Pancreas (tissue), 10 donors: ENCODE data around the gene EDN1. TPM values are rescaled to one million over a fixed set of nuclear protein-coding genes. Genes with fewer than 3 reads are reported as not detected.

Source experiments
- ATAC-seq, 4 donors: fragments of 200-7000 bp; cut with Tn5 transposase; one replicate each; pipeline versions ENCODE4 v1.8.0 to v1.9.1; 2020; ENCODE audit warnings: mild to moderate bottlenecking in 4 of 4, moderate library complexity in 4 of 4
- DNase-seq, 6 donors: peaks; one replicate each; pipeline ENCODE4 v3.0.0-alpha.2; 2020
- FAIRE-seq: peaks from 2 replicates; lab custom pipeline; 2012; peaks lifted over from hg19 to GRCh38; lab: Jason Lieb, UNC
- H3K27ac ChIP-seq, 4 donors: fragments of 200-600 bp; sonication (generic); 1 replicate in 3 of 4; 2 replicates in 1 of 4; pipeline versions ENCODE4 v1.5.0 to v1.8.0; 2020
- H3K27me3 ChIP-seq, 4 donors: fragments of 200-600 bp; one replicate each; pipeline ENCODE4 v1.8.0; 2021
- H3K36me3 ChIP-seq, 3 donors: fragments of 200-600 bp; sonication (generic) in 1 of 3; one replicate each; pipeline versions ENCODE4 v1.5.0 to v1.8.0; 2020 to 2021
- H3K4me1 ChIP-seq, 3 donors: fragments of 200-600 bp; one replicate each; pipeline ENCODE4 v1.8.0; 2021
- H3K4me3 ChIP-seq, 4 donors: fragments of 200-600 bp; sonication (generic) in 2 of 4; one replicate each; pipeline versions ENCODE4 v1.5.0 to v1.8.0; 2020 to 2021
- H3K9me3 ChIP-seq, 4 donors: fragments of 200-600 bp; one replicate each; pipeline ENCODE4 v1.8.0; 2021
- WGBS, 2 donors: extraction: QIAGEN DNeasy Blood & Tissue Kit; methylation state at CpG; one replicate each; pipeline ENCODE4 v1.1.7; 2013; 5-methylcytosine and 5-hydroxymethylcytosine counted together
- intact Hi-C, 3 donors: fragments of 100-400 bp; cut with DNase I; formaldehyde crosslinking; loops; one replicate each; pipeline versions ENCODE4 v1.11.1 to v1.14.2; 2022
- polyA plus RNA-seq, 2 donors: library from polyadenylated mRNA; stranded (reverse); fragments of 200-250 nt; gene quantifications; one replicate each; pipeline ENCODE4 v1.2.3, GENCODE V29; 2013
- total RNA-seq, 6 donors: library from RNA; stranded (reverse); fragmentation: NEBNext Ultra II Directional in 4 of 6; extraction: Animal tissue kit (Norgen Biotek cat#: 25700) in 4 of 6; gene quantifications; one replicate each; pipeline versions ENCODE4 v1.2.1 to v1.2.4, GENCODE V29; 2021 to 2023
- TF ChIP-seq, protein P1 (sequence below), 4 donors: fragments of 200-600 bp; sonication (generic) in 3 of 4; IDR thresholded peaks; one replicate each; pipeline versions ENCODE4 v1.5.0 to v1.8.0; 2021; ENCODE audit warnings: antibody characterized with exemption in 4 of 4
- donor health status: healthy with polysubstance abuse.
- donor health status: DM: no; HTN: no; CAD: no; lungs with moderate emphysema.
- donor health status: DM: no; HTN: no; CAD: no.
- donor health status: control.
- donor health status: control.
- donor health status: Bipolar disorder and iron deficiency.
- donor health status: DM: yes; HTN: yes; CAD: no.
- donor health status: DM: no; HTN: no; CAD: no.
- donor health status: DM: no; HTN: no; CAD: no.
- donor health status: DM: yes; HTN: yes; CAD: no.

Gene EDN1
- total and polyA plus RNA-seq, 8 donors, result 2.4 to 16.0 (median 5.0) TPM

DNA sequence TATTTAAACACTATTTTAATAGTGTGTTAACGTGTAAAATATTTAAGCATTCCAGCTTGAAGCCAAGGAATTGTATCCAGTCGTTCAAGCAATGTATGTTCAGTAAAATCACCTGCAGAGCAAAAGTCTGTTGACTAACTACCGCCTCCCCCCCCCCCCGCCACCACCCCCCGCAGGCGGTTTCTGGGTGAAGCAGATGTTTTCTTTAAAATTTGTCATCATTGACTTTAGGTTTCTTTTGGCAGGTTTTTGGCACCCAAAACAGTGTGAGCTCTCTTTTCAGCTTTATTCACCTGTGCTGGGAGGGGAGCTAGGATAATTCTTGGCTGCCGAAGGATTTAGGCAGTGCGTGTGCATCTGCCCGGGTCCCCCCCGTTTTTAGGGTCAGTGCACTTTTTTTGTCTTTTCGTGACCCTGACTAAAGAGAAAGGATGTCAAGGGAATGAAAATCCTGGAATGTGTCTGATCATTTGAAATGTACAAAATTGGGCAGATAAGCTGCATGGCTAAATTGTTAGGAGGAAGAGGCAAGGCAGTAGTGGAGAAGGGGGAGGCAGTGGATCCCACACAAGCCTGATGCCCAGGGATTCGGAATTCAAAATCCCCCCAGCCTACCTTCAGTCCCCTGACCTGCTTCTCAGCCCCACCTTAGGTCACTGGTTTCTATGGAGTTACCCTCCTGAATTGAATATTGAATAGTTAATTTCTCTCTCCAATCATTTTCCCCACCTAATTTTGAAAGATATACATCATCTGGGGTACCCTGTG is 1.1 kb downstream of the EDN1 start:
- FAIRE-seq, result no peak
- TF ChIP-seq, protein P1, sequence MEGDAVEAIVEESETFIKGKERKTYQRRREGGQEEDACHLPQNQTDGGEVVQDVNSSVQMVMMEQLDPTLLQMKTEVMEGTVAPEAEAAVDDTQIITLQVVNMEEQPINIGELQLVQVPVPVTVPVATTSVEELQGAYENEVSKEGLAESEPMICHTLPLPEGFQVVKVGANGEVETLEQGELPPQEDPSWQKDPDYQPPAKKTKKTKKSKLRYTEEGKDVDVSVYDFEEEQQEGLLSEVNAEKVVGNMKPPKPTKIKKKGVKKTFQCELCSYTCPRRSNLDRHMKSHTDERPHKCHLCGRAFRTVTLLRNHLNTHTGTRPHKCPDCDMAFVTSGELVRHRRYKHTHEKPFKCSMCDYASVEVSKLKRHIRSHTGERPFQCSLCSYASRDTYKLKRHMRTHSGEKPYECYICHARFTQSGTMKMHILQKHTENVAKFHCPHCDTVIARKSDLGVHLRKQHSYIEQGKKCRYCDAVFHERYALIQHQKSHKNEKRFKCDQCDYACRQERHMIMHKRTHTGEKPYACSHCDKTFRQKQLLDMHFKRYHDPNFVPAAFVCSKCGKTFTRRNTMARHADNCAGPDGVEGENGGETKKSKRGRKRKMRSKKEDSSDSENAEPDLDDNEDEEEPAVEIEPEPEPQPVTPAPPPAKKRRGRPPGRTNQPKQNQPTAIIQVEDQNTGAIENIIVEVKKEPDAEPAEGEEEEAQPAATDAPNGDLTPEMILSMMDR (IDR thresholded peaks at IDR 0.05), result no peak
- no peak for ATAC-seq
- whole genome bisulfite sequencing, 2 donors, result 17 to 26% methylated on average over 11 to 12 of the region's 12 CpGs
- intact Hi-C loops, result loop anchor here in 2 of 3 donors (5.0 to 10.0 kb wide), 3 partner anchors 214 to 311 kb away; no protein-coding TSS in a partner anchor
- Histone ChIP-seq H3K27me3 (no peaks in the 10 kb centered on the region), H3K27ac (peak overlapping the region in 2 of 4 donors; percentile 68 to 78), H3K4me1 (peaks cover 0 to 15% (median 0%) of the 10 kb centered on the region in 3 donors), H3K36me3 (no peaks in the 10 kb centered on the region), H3K4me3 (peak overlapping the region in 3 of 4 donors; percentile 13 to 51 (median 38)), H3K9me3 (no peaks in the 10 kb centered on the region)
- no peak for DNase-seq

DNA sequence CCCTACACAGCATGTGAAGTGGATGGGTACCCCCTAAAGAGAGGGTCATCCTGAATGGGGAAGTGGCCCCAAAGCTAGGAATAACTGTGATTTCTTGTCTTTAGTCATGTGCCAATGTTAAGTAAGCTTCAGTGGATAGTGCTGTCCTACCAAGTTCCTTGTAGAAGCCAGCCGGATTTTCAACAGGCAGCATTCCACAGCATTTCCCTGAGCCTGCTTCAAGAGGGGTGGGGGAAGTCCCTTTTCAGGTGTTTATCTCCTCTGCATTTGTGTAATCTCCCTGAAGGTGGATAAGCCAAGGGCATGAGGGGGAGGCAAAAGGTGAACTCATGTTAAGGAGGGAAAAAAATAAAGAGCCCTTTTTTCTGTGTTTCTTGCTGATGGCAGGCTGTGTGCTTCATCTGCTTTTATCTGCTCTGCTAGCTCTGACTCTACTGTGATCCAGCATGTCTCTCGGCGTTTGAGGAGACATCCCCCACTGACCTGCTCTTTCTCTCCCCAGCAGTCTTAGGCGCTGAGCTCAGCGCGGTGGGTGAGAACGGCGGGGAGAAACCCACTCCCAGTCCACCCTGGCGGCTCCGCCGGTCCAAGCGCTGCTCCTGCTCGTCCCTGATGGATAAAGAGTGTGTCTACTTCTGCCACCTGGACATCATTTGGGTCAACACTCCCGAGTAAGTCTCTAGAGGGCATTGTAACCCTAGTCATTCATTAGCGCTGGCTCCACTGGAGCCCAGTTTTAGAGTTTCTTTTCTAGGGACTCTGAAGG is 1.9 kb downstream of the EDN1 start:
- ATAC-seq, result peak; percentile 27 to 58 (median 48)
- 6 to 9% methylated on average over 15 of the region's 15 CpGs for WGBS, 2 donors
- TF ChIP-seq, protein P1 (IDR thresholded peaks at IDR 0.05), result no peak
- Histone ChIP-seq H3K27ac (peak overlapping the region in 2 of 4 donors; percentile 68 to 78), H3K36me3 (no peaks in the 10 kb centered on the region), H3K27me3 (no peaks in the 10 kb centered on the region), H3K9me3 (no peaks in the 10 kb centered on the region), H3K4me1 (peaks cover 0 to 18% (median 0%) of the 10 kb centered on the region in 3 donors), H3K4me3 (peak overlapping the region in 3 of 4 donors; percentile 13 to 51 (median 38))
- intact Hi-C loops, result loop anchor here in 2 of 3 donors (5.0 to 10.0 kb wide), 3 partner anchors 213 to 310 kb away; no protein-coding TSS in a partner anchor
- FAIRE-seq, result no peak
- DNase-seq, result peak in 3 of 6 donors; percentile 36 to 51 (median 37)

DNA sequence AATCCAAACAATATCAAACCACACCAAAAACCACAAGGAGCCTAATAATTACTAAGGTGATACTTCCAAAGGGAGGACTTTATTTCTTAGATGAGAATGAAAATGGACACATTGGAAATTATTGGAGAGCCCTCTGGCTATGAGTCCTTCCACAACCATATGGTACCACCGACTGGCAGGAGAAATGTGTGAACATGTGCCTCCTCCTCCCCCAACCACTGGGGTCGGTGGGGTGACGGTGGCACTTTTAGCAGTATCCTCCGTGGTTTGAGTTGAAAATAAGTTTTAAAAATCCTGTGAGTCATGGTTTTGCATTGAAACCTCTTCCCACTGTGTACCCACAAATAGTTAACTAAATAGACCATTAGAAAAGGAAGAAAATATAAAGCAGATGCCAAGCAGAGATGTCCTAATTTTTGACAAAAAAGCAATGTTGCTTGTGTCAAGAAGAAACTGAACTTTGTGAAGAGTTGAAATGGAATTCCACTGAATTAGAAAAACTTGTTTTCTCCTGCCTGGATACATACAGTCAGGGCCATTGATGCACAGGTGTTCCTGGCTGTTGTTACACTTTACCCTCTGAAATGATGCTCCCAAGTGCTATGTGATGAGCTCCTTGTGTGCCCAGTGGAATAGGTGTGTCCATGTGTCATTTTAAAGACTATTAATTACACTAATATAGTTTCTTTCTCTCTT is 3.2 kb downstream of the EDN1 start:
- Histone ChIP-seq H3K4me3 (peak overlapping the region in 2 of 4 donors; percentile 7 to 51), H3K9me3 (no peaks in the 10 kb centered on the region), H3K4me1 (peaks cover 0 to 18% (median 0%) of the 10 kb centered on the region in 3 donors), H3K27ac (peak overlapping the region in 2 of 4 donors; percentile 68 to 78), H3K36me3 (no peaks in the 10 kb centered on the region), H3K27me3 (no peaks in the 10 kb centered on the region)
- intact Hi-C loops, result loop anchor here in 2 of 3 donors (5.0 to 10.0 kb wide), 3 partner anchors 211 to 309 kb away; no protein-coding TSS in a partner anchor
- ATAC-seq (no peak), FAIRE-seq (no peak), DNase-seq (no peak)
- WGBS, 2 donors, result 73 to 76% methylated on average over 4 of the region's 4 CpGs
- TF ChIP-seq, protein P1 (IDR thresholded peaks at IDR 0.05), result no peak

DNA sequence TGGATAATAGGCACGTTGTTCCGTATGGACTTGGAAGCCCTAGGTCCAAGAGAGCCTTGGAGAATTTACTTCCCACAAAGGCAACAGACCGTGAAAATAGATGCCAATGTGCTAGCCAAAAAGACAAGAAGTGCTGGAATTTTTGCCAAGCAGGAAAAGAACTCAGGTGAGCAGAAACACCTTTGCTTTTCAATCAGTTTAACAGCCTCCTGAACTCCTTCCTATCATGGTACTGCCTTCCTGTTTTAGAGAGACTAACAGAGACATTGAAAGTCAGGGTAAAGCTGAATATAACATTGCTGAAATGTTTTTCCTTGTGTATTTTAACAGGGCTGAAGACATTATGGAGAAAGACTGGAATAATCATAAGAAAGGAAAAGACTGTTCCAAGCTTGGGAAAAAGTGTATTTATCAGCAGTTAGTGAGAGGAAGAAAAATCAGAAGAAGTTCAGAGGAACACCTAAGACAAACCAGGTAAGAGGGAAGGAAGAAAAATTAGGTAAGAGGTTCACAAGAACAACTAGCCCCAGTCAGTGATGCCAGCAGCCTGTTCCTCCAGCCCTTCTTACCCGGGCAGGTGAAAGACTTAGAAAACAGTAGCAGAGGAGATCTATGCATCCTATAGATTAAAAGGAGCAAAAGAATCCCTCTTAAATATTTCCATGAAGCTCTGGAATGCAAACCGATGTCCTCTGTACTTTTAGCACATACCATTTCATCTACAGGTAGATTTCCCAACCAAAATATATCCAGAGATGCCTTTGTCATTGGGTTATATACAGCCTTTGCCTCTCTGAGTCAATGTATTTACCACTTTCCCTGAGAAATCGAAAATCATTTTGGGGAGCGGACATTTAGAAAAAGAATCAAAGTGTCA is 4.0 kb downstream of the EDN1 start:
- 56 to 63% methylated on average over 7 of the region's 7 CpGs for WGBS, 2 donors
- H3K27ac ChIP-seq, result peak overlapping the region in 2 of 4 donors; percentile 68 to 78

More for the DNA sequence above, 4.0 kb downstream of the EDN1 start:
- no peaks in the 10 kb centered on the region for H3K9me3 ChIP-seq
- H3K4me1 ChIP-seq, result peaks cover 0 to 18% (median 0%) of the 10 kb centered on the region in 3 donors
- ATAC-seq, result no peak
- no peak for DNase-seq
- H3K4me3 ChIP-seq, result peak overlapping the region in 2 of 4 donors; percentile 0 to 3
- intact Hi-C loops, result loop anchor here in 2 of 3 donors (5.0 to 10.0 kb wide), 3 partner anchors 211 to 308 kb away; no protein-coding TSS in a partner anchor
- TF ChIP-seq, protein P1 (IDR thresholded peaks at IDR 0.05), result no peak
- no peaks in the 10 kb centered on the region for H3K36me3 ChIP-seq
- H3K27me3 ChIP-seq, result no peaks in the 10 kb centered on the region
- FAIRE-seq, result no peak
